DMS153 treated with DMSO at 0.1 percent for 48 hours (cell line): ENCODE data around the gene GON4L.
"Not testable (repeated sequence)": the region's sequence is repeated elsewhere in the genome, so short reads cannot be mapped to it uniquely, and the experiment has no call there.

Source experiments
- DNase-seq: peaks from one replicate; lab custom pipeline; 2025; ENCODE audit not compliant: unreplicated experiment; lab: John Stamatoyannopoulos, UW

GON4L gene

DNA sequence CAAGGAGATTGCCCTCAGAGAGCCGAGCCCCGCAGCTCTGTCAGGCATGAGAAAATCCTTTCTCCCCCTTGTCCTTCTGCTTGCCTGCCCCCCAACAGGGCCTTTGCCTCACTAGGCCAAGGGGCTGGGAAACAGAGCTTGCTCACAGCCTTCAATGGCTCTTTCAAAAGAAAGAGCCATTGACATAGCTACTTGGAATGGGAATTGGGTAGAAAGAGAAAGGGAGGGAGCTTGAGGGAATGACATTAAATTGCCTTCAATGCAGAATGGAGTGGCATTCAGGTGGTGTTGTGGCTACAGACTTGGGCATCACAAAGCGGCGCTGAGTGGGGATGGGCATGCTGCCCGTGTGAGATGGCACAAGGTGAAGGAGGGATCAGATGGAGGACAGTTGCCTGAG, 15.5 kb upstream of the GON4L start:
- no peak for DNase-seq

DNA sequence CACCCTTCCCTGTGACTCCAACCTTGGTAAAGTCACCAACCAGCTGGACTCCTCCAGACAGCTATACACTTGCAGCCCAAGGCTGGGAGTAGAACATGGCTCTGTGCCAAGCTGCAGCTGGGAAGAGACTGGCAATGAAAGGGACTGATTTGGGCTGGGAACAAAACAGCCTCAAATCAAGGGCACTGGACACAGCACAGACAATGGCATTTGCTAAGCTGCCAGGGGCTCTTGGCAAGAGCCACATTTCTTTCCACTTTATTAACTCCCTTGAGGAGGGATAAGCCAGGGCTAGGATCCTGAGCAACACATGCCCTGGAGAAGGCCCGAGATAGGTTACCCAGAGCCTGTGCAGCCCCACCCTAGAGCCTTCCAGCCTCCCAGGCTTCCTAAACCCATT, 14.4 kb upstream of the GON4L start:
- DNase-seq: peak; percentile 22

DNA sequence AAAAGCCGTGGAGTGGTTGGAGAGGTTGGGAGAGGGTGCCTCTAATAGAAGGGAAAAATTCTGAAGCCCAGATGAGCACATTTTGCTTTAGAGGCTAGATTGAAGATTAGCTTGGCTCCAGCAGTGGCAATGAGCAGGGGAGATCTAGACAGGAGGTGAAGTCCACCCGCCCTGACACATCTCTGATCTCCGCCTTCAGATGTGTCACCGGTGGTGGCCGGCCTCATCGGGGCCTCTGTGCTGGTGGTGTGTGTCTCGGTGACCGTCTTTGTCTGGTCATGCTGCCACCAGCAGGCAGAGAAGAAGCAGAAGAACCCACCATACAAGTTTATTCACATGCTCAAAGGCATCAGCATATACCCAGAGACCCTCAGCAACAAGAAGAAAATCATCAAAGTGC, 10.8 kb upstream of the GON4L start:
- DNase-seq: no peak

DNA sequence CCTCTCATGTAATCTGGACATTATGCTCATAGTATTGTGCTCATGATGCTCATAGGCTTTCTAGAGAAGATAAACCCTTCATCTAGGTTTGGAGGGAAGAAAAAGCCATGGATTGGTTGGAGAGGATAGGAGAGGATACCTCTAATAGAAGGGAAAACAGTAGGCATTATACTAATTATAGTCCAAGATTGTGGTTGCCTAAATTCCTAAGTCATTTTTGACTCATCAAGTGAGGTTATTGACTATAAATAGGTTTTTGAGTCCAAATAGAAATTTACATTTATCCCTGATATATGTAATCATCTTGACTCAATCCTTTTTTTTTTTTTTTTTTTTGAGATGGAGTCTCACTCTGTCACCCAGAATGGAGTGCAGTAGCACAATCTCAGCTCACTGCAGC, 7.4 kb upstream of the GON4L start:
- DNase-seq: no peak

DNA sequence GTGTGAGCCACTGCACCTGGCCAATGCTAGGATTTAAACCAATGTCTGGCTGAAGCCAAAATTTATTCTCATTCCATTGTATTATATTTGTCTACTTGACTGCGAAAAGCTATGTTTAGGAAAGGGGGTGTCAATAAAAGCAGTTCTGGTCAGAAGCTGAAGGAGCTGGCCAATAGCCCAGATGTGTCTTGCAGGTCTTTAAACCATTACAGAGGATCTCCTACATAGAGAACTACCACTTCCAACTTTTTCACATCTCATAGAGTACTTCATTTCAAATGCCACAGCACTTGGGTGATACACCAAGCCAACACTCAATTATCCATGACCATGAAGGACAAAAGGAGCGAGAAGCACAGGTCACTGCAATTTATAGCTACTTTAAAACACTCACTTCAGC, 4.9 kb upstream of the GON4L start:
- DNase-seq: no peak

DNA sequence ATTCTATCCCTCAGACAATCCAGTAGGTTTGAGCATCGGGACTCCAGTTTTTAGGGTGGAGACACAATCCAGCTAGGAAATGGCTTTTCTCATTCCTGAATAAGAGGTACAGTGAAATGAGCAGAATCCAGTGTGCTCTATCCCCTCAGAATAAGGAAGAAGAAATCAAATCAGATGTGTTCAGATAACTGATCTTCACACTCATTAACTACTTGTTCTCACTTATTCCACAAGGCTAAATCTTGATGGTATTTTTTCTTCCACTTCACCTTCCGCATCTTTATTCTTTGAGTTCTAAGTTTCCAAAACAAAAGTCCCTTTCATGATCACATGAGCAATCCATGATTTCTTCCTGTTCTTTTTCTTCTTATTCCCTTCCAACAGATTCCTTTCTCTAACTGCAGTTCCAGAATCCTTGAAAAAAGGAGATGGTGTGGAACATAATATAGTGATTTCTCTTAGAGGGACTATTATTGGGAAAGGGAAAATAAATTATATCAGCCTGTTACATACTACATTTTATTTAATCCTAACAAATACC, 4.0 kb upstream of the GON4L start:
- DNase-seq: peak; percentile 64

DNA sequence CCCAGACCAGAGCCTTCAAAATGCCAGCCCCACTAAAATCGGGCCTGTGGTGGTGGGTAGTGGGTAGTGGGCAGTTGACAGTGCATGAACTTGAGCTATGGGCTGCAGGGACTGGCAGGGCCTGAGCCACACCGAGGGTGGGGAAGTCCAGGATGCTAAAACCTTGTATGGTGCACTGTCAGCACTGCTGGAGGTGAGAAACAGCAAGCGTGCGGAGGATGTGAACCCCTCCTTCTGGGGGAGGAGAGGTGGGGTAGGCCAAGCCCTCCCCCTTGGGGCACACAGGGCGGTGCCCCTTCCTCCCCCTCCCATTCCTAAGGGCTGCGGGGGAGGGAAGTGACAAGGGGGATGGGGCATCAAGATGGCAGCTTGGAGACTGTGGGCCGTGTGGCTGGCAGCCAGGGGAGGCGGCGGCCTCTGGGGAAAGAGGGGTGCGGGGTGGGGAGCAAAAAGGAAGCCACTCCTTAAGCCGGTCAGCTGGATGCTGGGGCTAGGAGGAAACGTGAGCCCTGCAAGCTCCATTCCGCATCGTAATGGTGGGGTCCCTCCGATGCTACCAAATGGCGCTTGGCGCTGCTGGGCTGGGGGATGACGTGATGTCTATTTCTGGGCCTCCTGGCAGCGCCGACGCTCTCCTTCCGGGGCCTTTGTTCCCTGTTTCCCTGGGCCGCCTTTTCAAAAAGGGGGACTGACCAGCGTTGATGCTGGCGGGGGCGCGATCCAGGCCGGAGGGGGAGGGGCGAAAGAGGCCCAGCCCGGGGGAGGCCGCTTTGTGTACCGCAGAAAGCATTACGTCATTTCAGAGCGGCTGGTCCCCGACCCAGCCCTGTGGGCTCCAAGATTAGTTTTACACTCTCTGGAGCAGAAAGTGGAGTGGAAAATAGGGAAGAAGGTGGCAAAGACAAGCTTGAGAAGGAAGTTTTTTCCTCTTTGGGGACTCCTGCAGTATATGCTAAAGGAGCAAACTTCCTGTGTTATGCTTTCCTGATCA, 3.2 kb upstream of the GON4L start:
- DNase-seq: peak; percentile 85

DNA sequence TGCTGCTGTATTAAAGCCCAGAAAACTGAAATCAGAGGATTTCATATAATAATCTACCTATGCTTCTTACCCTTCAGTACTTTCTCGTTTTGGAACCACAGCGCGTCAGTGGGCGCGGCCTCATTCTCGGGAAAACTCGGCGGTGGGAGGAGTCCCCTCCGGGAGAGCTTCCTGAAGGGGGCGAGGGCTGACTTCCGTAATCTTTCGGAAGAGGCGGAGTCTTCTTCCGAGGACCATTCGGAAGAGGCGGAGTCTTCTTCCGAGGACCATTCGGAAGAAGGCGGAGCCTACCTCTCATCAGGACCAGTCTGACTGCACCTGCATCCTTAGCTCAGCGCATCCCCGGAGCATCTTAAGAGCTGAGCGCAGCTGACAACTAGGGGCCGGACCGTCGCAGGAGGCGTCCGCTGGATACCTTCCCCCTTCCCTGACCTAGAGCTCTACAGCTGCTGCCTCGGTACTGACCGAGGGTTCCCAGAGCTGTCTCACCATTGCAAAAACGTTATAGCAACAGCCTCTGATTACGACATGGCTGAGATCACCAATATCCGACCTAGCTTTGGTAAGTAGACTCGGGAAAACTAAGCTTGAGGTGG, 2.3 kb upstream of the GON4L start, which contains the start of gene SYT11:
Gene SYT11 (plus strand): TSS at position 334 of the 596 bp plus-strand sequence. CDS start 195 bp downstream, at position 529.
- DNase-seq: peak; percentile 99

DNA sequence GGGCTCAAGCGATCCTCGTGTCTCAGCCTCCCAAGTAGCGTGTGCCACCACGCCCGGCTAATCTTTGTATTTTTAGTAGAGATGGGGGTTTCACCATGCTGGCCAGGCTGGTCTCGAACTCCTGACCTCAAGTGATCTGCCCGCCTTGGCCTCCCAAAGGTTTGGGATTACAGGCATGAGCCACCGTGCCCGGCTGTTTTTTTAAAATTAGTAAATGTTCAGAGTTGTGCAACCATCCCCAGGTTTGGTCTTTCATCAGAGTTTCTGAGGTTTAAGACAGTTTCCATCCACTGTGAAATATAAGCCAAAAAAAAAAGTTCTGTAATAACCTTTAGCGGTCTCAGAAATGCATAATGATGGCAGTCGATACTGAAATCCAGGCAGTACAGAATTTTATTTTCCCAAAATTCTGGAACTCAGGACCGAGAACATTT, 1.8 kb upstream of the GON4L start:
- DNase-seq: no peak

DNA sequence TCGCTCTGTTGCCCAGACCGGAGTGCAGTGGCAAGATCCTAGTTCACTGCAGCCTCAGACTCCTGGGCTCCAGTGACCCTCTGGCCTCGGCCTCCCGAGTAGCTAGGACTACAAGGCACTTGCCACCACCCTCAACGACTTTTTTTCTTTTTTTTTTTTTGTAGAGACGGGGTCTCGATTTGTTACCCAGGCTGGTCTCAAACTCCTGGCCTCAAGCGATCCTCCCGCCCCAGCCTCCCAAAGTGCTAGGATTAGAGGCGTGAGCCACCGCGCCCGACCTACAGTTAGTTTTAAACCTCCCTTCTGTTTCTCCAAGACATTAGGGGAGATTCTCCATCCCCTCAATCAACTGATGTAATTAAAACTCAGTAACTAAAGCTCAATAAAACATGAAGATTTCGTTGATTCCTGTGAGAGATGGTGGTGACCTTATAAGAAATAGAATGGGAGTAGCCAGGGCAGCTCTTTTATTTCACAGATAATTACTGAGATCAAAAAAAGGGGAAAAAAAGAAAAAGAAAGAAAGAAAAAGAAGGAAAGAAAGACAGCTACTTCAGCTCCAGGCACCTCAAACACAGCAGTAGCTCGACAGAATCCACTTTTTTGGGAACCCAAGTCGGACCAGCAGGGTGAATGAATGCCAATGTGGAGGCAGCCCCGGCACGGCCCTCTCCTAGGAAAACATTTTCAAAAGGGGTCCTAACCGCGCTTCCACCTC, 598 bp downstream of the GON4L start:
- DNase-seq: no peak

DNA sequence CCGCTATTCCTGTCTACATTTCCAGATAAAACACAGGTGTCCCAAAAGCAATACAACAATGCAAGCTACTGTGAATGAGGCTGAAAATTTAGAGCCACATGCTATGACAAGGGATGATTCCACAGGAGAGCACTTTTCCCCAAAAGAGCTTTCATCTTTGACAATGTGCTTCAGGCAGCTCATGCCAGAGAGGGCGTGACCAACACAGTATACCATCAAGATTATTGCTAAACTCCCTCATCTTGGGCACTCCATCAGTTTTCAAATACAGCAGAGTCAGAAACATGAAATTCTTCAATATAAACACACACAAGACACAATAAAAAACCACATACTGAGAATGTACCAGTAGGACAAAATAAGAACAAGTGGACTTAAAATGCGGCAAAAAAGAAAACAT, 6.7 kb downstream of the GON4L start:
- DNase-seq: no peak

DNA sequence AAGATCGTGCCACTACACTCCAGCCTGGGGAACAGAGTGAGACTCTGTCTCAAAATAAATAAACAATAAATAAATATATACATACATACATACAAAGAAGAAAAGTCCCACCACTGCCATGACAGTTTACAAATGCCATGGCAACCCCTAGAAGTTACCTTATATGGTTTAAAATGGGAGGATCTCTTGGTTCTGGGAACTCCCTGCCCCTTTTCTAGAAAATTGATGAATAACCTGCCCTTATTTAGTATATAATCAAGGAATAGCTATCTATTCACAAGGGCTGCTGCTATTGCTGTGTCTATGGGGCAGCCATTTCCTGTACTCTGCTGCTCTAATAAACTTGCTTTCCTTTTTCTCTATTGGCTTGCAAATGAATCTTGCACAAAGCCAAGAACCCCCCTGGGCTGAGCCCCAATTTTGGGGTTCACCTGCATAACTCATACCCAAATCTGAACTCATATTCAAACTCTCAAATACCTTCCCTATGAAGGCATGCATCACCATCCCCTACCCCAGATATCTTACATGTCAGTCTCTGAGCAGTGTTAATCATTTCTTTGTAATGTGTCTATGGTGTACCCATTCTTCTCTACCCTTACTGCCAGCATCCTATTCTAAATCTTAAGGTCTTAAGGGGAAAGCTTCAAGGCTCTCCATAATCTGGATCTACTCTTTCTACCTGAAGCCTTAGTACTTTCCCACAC, 9.0 kb downstream of the GON4L start:
- DNase-seq: no peak

DNA sequence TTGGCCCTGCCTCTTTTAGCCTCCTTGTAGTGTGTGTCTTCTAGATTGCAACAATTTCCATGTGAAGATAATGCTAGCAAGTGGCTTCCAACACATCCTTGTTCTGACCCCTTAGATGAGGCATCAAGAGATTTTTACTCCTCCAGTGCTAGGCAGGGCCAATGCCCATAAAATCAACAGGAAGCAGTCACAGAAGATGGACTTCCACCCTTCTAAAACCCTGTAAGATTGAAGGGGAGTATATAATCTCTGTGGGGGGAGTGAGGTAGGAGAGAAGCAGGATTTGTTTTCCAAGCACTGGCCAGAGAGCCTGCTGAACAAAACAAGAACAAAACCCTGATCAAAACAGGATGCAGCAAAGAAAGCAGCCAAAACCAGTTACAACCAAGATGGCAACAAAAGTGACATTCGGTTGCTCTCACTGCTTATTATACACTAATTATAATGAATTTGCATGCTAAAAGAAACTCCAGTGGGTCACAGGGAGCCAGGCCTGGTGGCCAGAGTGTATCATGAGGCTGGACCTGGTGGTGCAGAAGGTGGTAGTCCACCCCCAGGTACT, 12.1 kb downstream of the GON4L start:
- DNase-seq: no peak

DNA sequence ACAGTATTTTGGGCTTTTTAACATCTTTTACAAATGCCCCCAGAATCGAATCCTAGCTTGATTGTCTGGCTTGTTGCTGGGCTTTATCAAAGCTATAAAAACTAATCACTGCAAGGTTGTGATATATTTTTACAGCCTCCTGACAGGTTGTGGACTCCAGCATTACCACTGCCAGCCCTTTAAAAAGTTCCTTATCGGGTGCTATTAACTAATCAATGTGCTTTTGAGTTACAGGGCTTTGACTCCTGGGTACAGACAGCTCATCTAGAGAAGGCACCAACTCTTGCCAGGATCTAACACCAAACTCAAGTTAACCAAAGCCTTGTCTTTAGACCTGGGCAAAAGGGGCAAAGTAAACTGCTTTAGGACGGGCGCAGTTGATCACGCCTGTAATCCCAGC, 16.6 kb downstream of the GON4L start:
- DNase-seq: no peak

DNA sequence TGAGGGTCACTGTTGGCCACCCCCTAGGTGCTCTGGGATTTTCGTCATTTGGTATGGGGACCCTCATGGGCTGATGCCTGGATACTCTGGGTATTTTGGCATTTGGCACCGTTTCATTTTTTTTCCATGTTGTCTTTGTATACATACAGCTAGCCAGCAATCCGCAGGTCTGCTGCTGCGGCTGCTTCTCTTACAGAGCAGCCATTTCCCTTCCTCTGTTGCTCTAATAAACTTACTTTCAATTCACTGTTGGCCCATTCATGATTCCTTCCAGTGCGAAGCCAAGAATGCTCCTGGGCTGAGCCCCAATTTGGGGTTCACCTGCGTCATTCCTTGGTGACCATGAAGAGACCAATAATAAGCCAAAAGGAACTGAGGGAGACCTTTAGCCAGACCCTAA, 21.5 kb downstream of the GON4L start:
- DNase-seq: no peak

DNA sequence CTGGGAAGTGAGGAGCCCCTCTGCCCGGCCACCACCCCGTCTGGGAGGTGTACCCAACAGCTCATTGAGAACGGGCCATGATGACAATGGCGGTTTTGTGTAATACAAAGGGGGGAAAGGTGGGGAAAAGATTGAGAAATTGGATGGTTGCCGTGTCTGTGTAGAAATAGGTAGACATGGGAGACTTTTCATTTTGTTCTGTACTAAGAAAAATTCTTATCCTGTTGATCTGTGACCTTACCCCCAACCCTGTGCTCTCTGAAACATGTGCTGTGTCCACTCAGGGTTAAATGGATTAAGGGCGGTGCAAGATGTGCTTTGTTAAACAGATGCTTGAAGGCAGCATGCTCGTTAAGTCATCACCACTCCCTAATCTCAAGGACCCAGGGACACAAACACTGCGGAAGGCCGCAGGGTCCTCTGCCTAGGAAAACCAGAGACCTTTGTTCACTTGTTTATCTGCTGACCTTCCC, 22.1 kb downstream of the GON4L start:
- DNase-seq: not testable (repeated sequence)

DNA sequence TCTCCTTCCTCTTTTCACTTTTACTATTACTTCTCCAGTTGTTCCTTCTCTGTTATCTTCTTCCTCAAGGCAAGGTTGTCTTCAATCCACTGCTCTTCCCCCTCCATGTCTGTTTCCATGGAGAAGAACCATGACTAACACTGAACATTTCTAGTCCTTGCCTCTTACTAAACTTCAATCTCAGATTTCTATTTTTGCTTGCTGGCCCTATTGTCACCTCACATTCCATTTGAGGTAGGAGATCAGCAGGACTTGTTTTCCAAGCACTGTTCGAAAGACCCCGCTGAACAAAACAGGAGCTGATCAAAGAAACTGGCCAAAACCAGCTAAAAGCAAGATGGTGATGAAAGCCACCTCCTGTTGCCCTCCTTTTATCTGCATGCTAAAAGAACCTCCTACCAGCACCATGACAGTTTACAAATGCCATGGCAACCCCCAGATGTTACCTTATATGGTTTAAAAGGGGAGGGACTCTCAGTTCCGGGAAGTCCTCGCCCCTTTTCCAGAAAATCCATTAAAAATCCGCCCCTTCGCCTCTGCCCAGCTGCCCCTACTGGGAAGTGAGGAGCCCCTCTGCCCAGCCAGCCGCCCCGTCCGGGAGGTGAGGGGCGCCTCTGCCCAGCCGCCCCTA, 22.6 kb downstream of the GON4L start:
- DNase-seq: no peak

DNA sequence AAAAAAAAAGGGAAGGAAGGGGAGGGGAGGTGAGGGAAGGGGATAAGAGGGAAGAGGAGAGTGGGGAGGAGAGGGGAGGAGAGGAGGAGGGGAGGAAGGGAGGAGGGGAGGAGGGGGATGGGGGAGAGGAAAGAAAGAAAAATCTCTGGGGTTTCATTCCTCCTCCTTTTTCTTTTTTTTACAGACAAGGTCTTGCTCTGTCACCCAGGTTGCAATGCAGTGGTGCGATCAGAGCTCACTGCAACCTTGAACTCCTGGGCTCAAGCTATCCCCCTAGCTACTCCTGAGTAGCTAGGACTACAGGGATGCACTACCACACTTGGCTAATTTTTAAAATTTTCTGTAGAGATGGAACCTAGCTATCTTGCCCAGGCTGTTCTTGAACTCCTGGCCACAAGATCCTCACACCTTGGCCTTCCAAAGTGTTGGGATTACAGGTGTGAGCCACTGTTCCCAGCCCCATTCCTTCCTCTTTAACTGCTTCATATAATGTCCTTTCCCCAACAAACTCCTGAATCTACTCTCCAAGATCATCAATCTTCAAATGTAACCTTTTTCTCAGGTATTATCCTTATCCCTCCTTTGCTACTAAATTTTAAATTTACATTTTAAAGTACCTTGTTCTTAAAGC, 23.2 kb downstream of the GON4L start:
- DNase-seq: no peak

DNA sequence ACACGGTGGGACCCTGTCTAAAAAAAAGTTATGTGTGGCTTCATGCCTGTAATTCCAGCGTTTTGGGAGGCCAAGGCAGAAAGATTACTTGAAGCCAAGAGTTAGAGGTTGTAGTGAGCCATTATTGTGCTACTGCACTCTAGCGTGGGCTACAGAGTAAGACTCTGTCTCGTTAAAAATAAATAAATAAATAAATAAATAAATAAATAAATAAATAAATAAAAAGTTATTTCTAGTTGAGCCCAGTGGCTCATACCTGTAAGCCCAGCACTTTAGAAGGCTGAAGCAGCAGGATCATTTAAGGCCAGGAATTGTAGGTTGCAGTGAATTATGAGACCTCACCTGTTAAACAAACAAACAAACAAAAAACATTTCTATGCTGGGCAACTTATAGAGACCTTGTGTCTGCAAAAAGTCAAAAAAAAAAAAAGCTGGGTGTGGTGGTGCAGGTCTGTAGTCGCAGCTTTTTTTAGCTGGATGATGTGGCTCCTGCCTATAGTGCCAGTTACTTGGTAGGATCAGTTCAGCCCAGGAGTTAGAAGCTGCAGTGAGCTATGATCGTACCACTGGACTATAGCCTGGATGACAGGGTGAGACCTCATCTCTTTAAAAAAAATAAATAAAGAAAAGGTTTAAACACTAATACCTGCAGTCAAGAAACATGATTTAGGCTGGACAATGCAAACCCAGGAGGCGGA, 25.6 kb downstream of the GON4L start:
- DNase-seq: no peak
